Endothelial cell of umbilical vein (primary cell): ENCODE data around the gene MCM5. TPM values are rescaled to one million over a fixed set of nuclear protein-coding genes. Genes with fewer than 3 reads are reported as not detected.

ENCODE experiments used
- BruUV-seq: library from RNA; stranded (reverse); fragments of 400-500 nt; replicated peaks from 2 replicates; lab custom pipeline; 2021; lab: Mats Ljungman, UMichigan
- CTCF ChIA-PET: fragments of 300-600, 350-600 bp; sonication (Branson Sonifier 250); formaldehyde crosslinking; loops from one replicate; lab custom pipeline; 2021; ENCODE audit warnings: antibody characterized with exemption, inconsistent platforms; lab: Charles Lee
- POLR2A ChIA-PET: fragments of 300-600, 350-600 bp; sonication (Branson Sonifier 250); formaldehyde crosslinking; loops from one replicate; lab custom pipeline; 2021; ENCODE audit warnings: antibody characterized with exemption, inconsistent platforms; lab: Charles Lee
- DNase-seq: peaks from one replicate; pipeline ENCODE4 v3.0.0-alpha.2; 2011; ENCODE audit warnings: low read depth, low spot score
- FAIRE-seq: peaks from 2 replicates; lab custom pipeline; 2011; peaks lifted over from hg19 to GRCh38; lab: Jason Lieb, UNC
- H2AFZ ChIP-seq: 2 replicates; pipeline ENCODE4 v1.6.0; 2012; ENCODE audit warnings: low read depth, low read length, control low read depth, inconsistent platforms
- H3K27ac ChIP-seq: 2 replicates; pipeline ENCODE4 v1.5.1; 2011; ENCODE audit warnings: low read depth, mild to moderate bottlenecking, control low read depth, low read length, moderate library complexity; ENCODE audit not compliant: insufficient read depth
- H3K27me3 ChIP-seq, 2 experiments: 2 replicates each; pipeline versions ENCODE4 v1.6.0 to v1.6.1; 2011; ENCODE audit warnings: low read length in 2 of 2, mixed read lengths in 1 of 2; ENCODE audit not compliant: control insufficient read depth in 2 of 2, insufficient read depth in 2 of 2
- H3K36me3 ChIP-seq, 2 experiments: 2 replicates in 1 of 2; 3 replicates in 1 of 2; pipeline ENCODE4 v1.5.1; 2011; ENCODE audit warnings: low read length in 2 of 2, mild to moderate bottlenecking in 1 of 2, moderate library complexity in 1 of 2; ENCODE audit not compliant: control insufficient read depth in 2 of 2, insufficient read depth in 2 of 2; ENCODE audit errors: extremely low read depth in 1 of 2
- H3K4me1 ChIP-seq: 3 replicates; pipeline ENCODE4 v1.5.1; 2011; ENCODE audit warnings: mild to moderate bottlenecking, low read length; ENCODE audit not compliant: control insufficient read depth, insufficient read depth; ENCODE audit errors: extremely low read depth
- H3K4me2 ChIP-seq: 2 replicates; pipeline ENCODE4 v1.6.1; 2011; ENCODE audit warnings: low read length, control low read depth, mixed read lengths; ENCODE audit not compliant: insufficient read depth
- H3K4me3 ChIP-seq, 3 experiments: fragments of 200-600 bp in 1 of 3; sonication (generic), shearing (Covaris generic) in 1 of 3; replicated peaks in 1 of 3; 2 replicates each; pipeline ENCODE4 v1.5.1; 2011 to 2016; ENCODE audit warnings: control low read depth in 3 of 3, low read length in 3 of 3, mild to moderate bottlenecking in 2 of 3, inconsistent platforms in 1 of 3, low read depth in 1 of 3, moderate library complexity in 1 of 3; ENCODE audit not compliant: insufficient read depth in 1 of 3
- H3K79me2 ChIP-seq: 2 replicates; pipeline ENCODE4 v1.6.0; 2012; ENCODE audit warnings: low read length, inconsistent platforms; ENCODE audit not compliant: control insufficient read depth, insufficient read depth
- H3K9ac ChIP-seq: replicated peaks from 2 replicates; pipeline ENCODE3; 2011; ENCODE audit warnings: low read length, control low read depth; ENCODE audit not compliant: insufficient read depth; ENCODE audit errors: extremely low read depth
- H3K9me1 ChIP-seq: replicated peaks from 3 replicates; pipeline ENCODE4 v1.6.0; 2011; ENCODE audit warnings: mild to moderate bottlenecking, low read length; ENCODE audit not compliant: control insufficient read depth, insufficient read depth; ENCODE audit errors: extremely low read depth
- H3K9me3 ChIP-seq: replicated peaks from 2 replicates; pipeline ENCODE4 v1.5.1; 2012; ENCODE audit warnings: low read length, inconsistent platforms; ENCODE audit not compliant: control insufficient read depth, insufficient read depth
- H4K20me1 ChIP-seq: replicated peaks from 2 replicates; pipeline ENCODE3; 2011; ENCODE audit warnings: mild to moderate bottlenecking, low read length; ENCODE audit not compliant: control insufficient read depth, insufficient read depth; ENCODE audit errors: extremely low read depth
- CTCF ChIP-seq, 2 donors: IDR thresholded peaks; 1 replicate in 1 of 2; 2 replicates in 1 of 2; pipeline ENCODE4 v1.5.1; 2011; ENCODE audit warnings: low read length in 2 of 2, mild to moderate bottlenecking in 2 of 2, moderate library complexity in 2 of 2, control low read depth in 1 of 2, inconsistent platforms in 1 of 2, low read depth in 1 of 2; ENCODE audit not compliant: insufficient read depth in 1 of 2; ENCODE audit errors: extremely low read depth in 1 of 2
- EZH2 ChIP-seq: IDR thresholded peaks from 2 replicates; pipeline ENCODE4 v1.6.1; 2012; ENCODE audit warnings: borderline replicate concordance, low read depth, mild to moderate bottlenecking, moderate library complexity, low read length, inconsistent platforms; ENCODE audit not compliant: severe bottlenecking
- FOS ChIP-seq: IDR thresholded peaks from 2 replicates; pipeline ENCODE4 v1.6.1; 2011; ENCODE audit warnings: mild to moderate bottlenecking, low read length, moderate library complexity, borderline replicate concordance; ENCODE audit not compliant: insufficient read depth
- GATA2 ChIP-seq: IDR thresholded peaks from 2 replicates; pipeline ENCODE4 v1.7.0; 2011; ENCODE audit warnings: low read depth, mild to moderate bottlenecking, moderate library complexity, mixed read lengths, low read length; ENCODE audit not compliant: insufficient read length, insufficient read depth
- JUN ChIP-seq: IDR thresholded peaks from 2 replicates; pipeline ENCODE4 v1.6.1; 2011; ENCODE audit warnings: borderline replicate concordance, low read depth; ENCODE audit not compliant: insufficient read length, insufficient read depth
- MAX ChIP-seq: IDR thresholded peaks from 2 replicates; pipeline ENCODE4 v1.6.1; 2011; ENCODE audit not compliant: insufficient read depth, insufficient read length
- MYC ChIP-seq: IDR thresholded peaks from one replicate; pipeline ENCODE4 v1.6.1; 2011; ENCODE audit warnings: mild to moderate bottlenecking, low read depth, low read length
- POLR2A ChIP-seq: IDR thresholded peaks from 2 replicates; pipeline ENCODE4 v1.6.1; 2012; ENCODE audit warnings: low read depth, mild to moderate bottlenecking, control low read depth, low read length
- POLR2AphosphoS5 ChIP-seq: IDR thresholded peaks from 2 replicates; pipeline ENCODE4 v1.6.1; 2012; ENCODE audit warnings: low read depth, mild to moderate bottlenecking, control low read depth, low read length, moderate library complexity; ENCODE audit not compliant: insufficient read depth
- dilution Hi-C: fragments of 300-500 bp; cut with MboI; formaldehyde crosslinking; loops from one replicate; pipeline ENCODE4 v1.15.0; 2019; ENCODE audit warnings: low sequenced_read_pairs; ENCODE audit not compliant: extremely low pct_ligation_motif_present
- intact Hi-C: fragments of 100-400 bp; cut with micrococcal nuclease; formaldehyde crosslinking; loops from one replicate; pipeline ENCODE4 v1.10.0; 2022
- polyA plus RNA-seq, 4 experiments: library from polyadenylated mRNA; depleted of rRNA in 3 of 4; stranded (reverse) in 3 of 4; unstranded in 1 of 4; fragments of >200 nt; gene quantifications; 2 replicates each; pipeline versions ENCODE4 v1.2.1 to v1.2.3, GENCODE V29; 2011 to 2012; ENCODE audit warnings: missing spikeins in 1 of 4
- total RNA-seq: library from RNA; stranded (reverse); gene quantifications from 2 replicates; pipeline ENCODE4 v1.2.3, GENCODE V29; 2021

Gene MCM5
- total and polyA plus RNA-seq, 2 donors (not counting 3 experiments of a cell fraction or from before 2014, with no cell fraction given): 67.8 to 111 TPM

GRCh38 chr22:35350539-35351503 lies 49.1 kb upstream of the MCM5 start:
- peak overlapping the region; percentile 56 to 75 (median 59) for H3K4me3 ChIP-seq
- peak overlapping the region; percentile 70 for H3K27ac ChIP-seq
- TF ChIP-seq FOS: no peak
- TF ChIP-seq GATA2: no peak
- peak; percentile 77 for TF ChIP-seq POLR2AphosphoS5
- no peak for TF ChIP-seq JUN
- no peak for TF ChIP-seq MAX
- TF ChIP-seq MYC: no peak
- peak; percentile 79 to 90 for TF ChIP-seq CTCF (IDR thresholded peaks at IDR 0.05; ENCODE audit: extremely low read depth in 1 of 2, insufficient read depth in 1 of 2, low read depth in 1 of 2, low read length in 2 of 2)
- peak; percentile 75 for TF ChIP-seq POLR2A
- TF ChIP-seq EZH2: no peak
- dilution Hi-C loops (no loop called here), intact Hi-C loops (loop anchor here (1.0 to 10.0 kb wide), 10 partner anchors 18 to 773 kb away; partner anchors contain the start of genes HMOX1 and MCM5)
- peak overlapping the region; percentile 86 for H3K4me2 ChIP-seq
- H3K9ac ChIP-seq: peak overlapping the region; percentile 84
- BruUV-seq: TSS peak; percentile 60
- ChIA-PET CTCF (interaction anchor here (0.7 to 2.4 kb wide), 32 partner anchors 9 to 774 kb away, joined by 3 to 41 read pairs (median 5); partner anchors contain the start of genes HMOX1 and TOM1), POLR2A (interaction anchor here (0.6 to 1.0 kb wide), 3 partner anchors 44 to 559 kb away, joined by 3 to 10 read pairs (median 4); partner anchors contain the start of gene TOM1)
- H3K9me1 ChIP-seq: no peaks in the 10 kb centered on the region
- no peaks in the 10 kb centered on the region for H3K27me3 ChIP-seq
- DNase-seq: peak; percentile 89
- peak; percentile 96 for FAIRE-seq
- peaks cover 0 to 3% of the 10 kb centered on the region in 2 experiments for H3K36me3 ChIP-seq
- H4K20me1 ChIP-seq: no peaks in the 10 kb centered on the region
- H3K4me1 ChIP-seq: peaks cover 14% of the 10 kb centered on the region
- H3K9me3 ChIP-seq: no peaks in the 10 kb centered on the region
- H2AFZ ChIP-seq: peak overlapping the region; percentile 82
- no peaks in the 10 kb centered on the region for H3K79me2 ChIP-seq
